Epithelial cell of esophagus (primary cell): Measurements from ENCODE around the gene UQCC2.

Experiments used
- DNase-seq: peaks from one replicate; pipeline ENCODE4 v3.0.0; 2010; ENCODE audit warnings: low read depth
- H3K4me3 ChIP-seq: 2 replicates; pipeline ENCODE4 v1.5.1; 2011; ENCODE audit warnings: mild to moderate bottlenecking, low read length, control low read depth
- CTCF ChIP-seq: IDR thresholded peaks from 2 replicates; pipeline ENCODE4 v1.5.1; 2011; ENCODE audit warnings: low read depth, mild to moderate bottlenecking, low read length, control low read depth, inconsistent platforms; ENCODE audit not compliant: insufficient read depth; ENCODE audit errors: missing control alignments

The UQCC2 gene

GRCh38 chr6:33686981-33687975 is 24.2 kb downstream of the UQCC2 start:
- H3K4me3 ChIP-seq = no peak overlapping the region
- DNase-seq = no peak
- TF ChIP-seq CTCF = no peak

- no peak for DNase-seq
- H3K4me3 ChIP-seq = no peak overlapping the region
- TF ChIP-seq CTCF = no peak
These were observed 25.1 kb downstream of the UQCC2 start for GRCh38 chr6:33686225-33686924.

- no peak overlapping the region for H3K4me3 ChIP-seq
- DNase-seq = no peak
- no peak for TF ChIP-seq CTCF
These were observed 25.9 kb downstream of the UQCC2 start for GRCh38 chr6:33685411-33686224.

GRCh38 chr6:33684983-33685382 is 26.5 kb downstream of the UQCC2 start:
- no peak for TF ChIP-seq CTCF
- DNase-seq = no peak
- no peak overlapping the region for H3K4me3 ChIP-seq

GRCh38 chr6:33684428-33684896 is 27.0 kb downstream of the UQCC2 start:
- no peak for DNase-seq
- no peak overlapping the region for H3K4me3 ChIP-seq
- no peak for TF ChIP-seq CTCF

- DNase-seq = no peak
- TF ChIP-seq CTCF = no peak
- H3K4me3 ChIP-seq = no peak overlapping the region
These were observed 27.7 kb downstream of the UQCC2 start for GRCh38 chr6:33683576-33684427.
